K562 (cell line): ENCODE measurements around the gene MOB1B. TPM values are rescaled to one million over a fixed set of nuclear protein-coding genes. Genes with fewer than 3 reads are reported as not detected.
"Not testable (repeated sequence)": the region's sequence is repeated elsewhere in the genome, so short reads cannot be mapped to it uniquely, and the experiment has no call there.

ENCODE experiments used
- ATAC-seq: fragments of 200-7000 bp; cut with Tn5 transposase; 3 replicates; pipeline ENCODE4 v1.9.1; 2020; ENCODE audit warnings: moderate library complexity
- BruUV-seq: library from RNA; stranded (reverse); fragments of 400-500 nt; replicated peaks from 2 replicates; lab custom pipeline; 2021; lab: Mats Ljungman, UMichigan
- CTCF ChIA-PET: fragments of 300-600 bp; formaldehyde crosslinking; extraction: SDS; loops from one replicate; lab custom pipeline; 2021; ENCODE audit warnings: low intra/inter-chr PET ratio; lab: Yijun Ruan, JAX
- POLR2A ChIA-PET: fragments of 300-600, 350-650 bp; sonication (Branson Sonifier 250); formaldehyde crosslinking; extraction: SDS; loops from one replicate; lab custom pipeline; 2021; ENCODE audit warnings: antibody characterized with exemption, inconsistent platforms; lab: Yijun Ruan, JAX
- DNase-seq, 4 experiments: peaks; one replicate each; pipeline versions ENCODE4 v3.0.0 to v3.0.0-alpha.2; 2011 to 2018; ENCODE audit warnings: low spot score in 3 of 4, mixed read lengths in 3 of 4; ENCODE audit errors: extremely low read depth in 1 of 4
- FAIRE-seq: peaks from 2 replicates; lab custom pipeline; 2011; peaks lifted over from hg19 to GRCh38; lab: Jason Lieb, UNC
- H2AFZ ChIP-seq: 2 replicates; pipeline ENCODE4 v1.6.0; 2011; ENCODE audit warnings: low read depth, low read length, control low read depth, inconsistent platforms
- H3K27ac ChIP-seq: fragments of 200-600 bp; 3 replicates; pipeline ENCODE4 v1.8.0; 2011; ENCODE audit warnings: low read depth, mild to moderate bottlenecking, control low read depth, inconsistent platforms, low read length, moderate library complexity, mixed read lengths; ENCODE audit errors: extremely low read depth
- H3K27me3 ChIP-seq, 2 experiments: fragments of 300-600 bp in 1 of 2; 2 replicates in 1 of 2; 3 replicates in 1 of 2; pipeline versions ENCODE4 v1.6.0 to v1.8.0; 2011; ENCODE audit warnings: inconsistent platforms in 2 of 2, low read length in 2 of 2, mild to moderate bottlenecking in 1 of 2, mixed read lengths in 1 of 2, moderate library complexity in 1 of 2; ENCODE audit not compliant: control insufficient read depth in 2 of 2, insufficient read depth in 2 of 2
- H3K36me3 ChIP-seq: fragments of 300-600 bp; 3 replicates; pipeline ENCODE4 v1.8.0; 2011; ENCODE audit warnings: mild to moderate bottlenecking, low read length, inconsistent platforms; ENCODE audit not compliant: control insufficient read depth, insufficient read depth
- H3K4me1 ChIP-seq, 2 experiments: fragments of 200-600 bp in 1 of 2; replicated peaks in 1 of 2; 2 replicates in 1 of 2; 3 replicates in 1 of 2; pipeline versions ENCODE4 v1.5.1 to v1.8.0; 2011; ENCODE audit warnings: inconsistent platforms in 2 of 2, low read length in 2 of 2, mild to moderate bottlenecking in 1 of 2, mixed read lengths in 1 of 2, moderate library complexity in 1 of 2; ENCODE audit not compliant: control insufficient read depth in 2 of 2, insufficient read depth in 2 of 2
- H3K4me2 ChIP-seq: 2 replicates; pipeline ENCODE4 v1.6.1; 2011; ENCODE audit warnings: low read length, control low read depth, inconsistent platforms, mixed read lengths; ENCODE audit not compliant: insufficient read depth
- H3K4me3 ChIP-seq: fragments of 200-600 bp; sonication (generic), shearing (Covaris generic); 2 replicates; pipeline ENCODE4 v1.5.1; 2016; ENCODE audit warnings: control low read depth, inconsistent platforms
- H3K79me2 ChIP-seq: fragments of 200-600 bp; 3 replicates; pipeline ENCODE4 v1.8.0; 2011; ENCODE audit warnings: low read length, inconsistent platforms; ENCODE audit not compliant: control insufficient read depth, insufficient read depth
- H3K9ac ChIP-seq, 2 experiments: 2 replicates each; pipeline versions ENCODE4 v1.6.0 to v1.6.1; 2011; ENCODE audit warnings: low read depth in 2 of 2, low read length in 2 of 2, control low read depth in 1 of 2, inconsistent platforms in 1 of 2, mild to moderate bottlenecking in 1 of 2, mixed read lengths in 1 of 2; ENCODE audit not compliant: insufficient read depth in 1 of 2
- H3K9me1 ChIP-seq: one replicate; pipeline ENCODE4 v1.6.0; 2011; ENCODE audit warnings: inconsistent platforms, mild to moderate bottlenecking, low read length, moderate library complexity; ENCODE audit not compliant: control insufficient read depth, insufficient read depth
- H3K9me3 ChIP-seq: replicated peaks from 2 replicates; pipeline ENCODE4 v1.5.1; 2011; ENCODE audit warnings: low read depth, low read length, inconsistent platforms; ENCODE audit not compliant: control insufficient read depth, insufficient read depth
- H4K20me1 ChIP-seq: replicated peaks from 2 replicates; pipeline ENCODE4 v1.6.1; 2011; ENCODE audit warnings: low read length, inconsistent platforms, mixed read lengths; ENCODE audit not compliant: control insufficient read depth, insufficient read depth
- C11orf30 ChIP-seq: fragments of 450-650 bp; IDR thresholded peaks from 2 replicates; pipeline ENCODE4 v1.6.1; 2016; ENCODE audit warnings: low read depth, mild to moderate bottlenecking
- POLR2AphosphoS2 ChIP-seq: IDR thresholded peaks from 2 replicates; pipeline ENCODE4 v1.6.1; 2012; ENCODE audit warnings: low read length, improper control_type of control experiment
- SRSF3 ChIP-seq: fragments of 200-400 bp; formaldehyde crosslinking; IDR thresholded peaks from 2 replicates; pipeline ENCODE4 v1.6.1; 2016; ENCODE audit warnings: mild to moderate bottlenecking, low read length, moderate library complexity; ENCODE audit not compliant: insufficient read depth
- ZNF311 ChIP-seq: fragments of 250-450 bp; sonication (Bioruptor Pico); IDR thresholded peaks from 2 replicates; pipeline ENCODE4 v1.4.0; 2020; ENCODE audit warnings: mild to moderate bottlenecking, moderate library complexity
- ZNF316 ChIP-seq: fragments of 450-650 bp; IDR thresholded peaks from 2 replicates; pipeline ENCODE4 v1.6.1; 2016
- WGBS: fragments of 100-300 bp; shearing (Covaris generic); methylation state at CpG from one replicate; pipeline ENCODE4 v1.1.6; 2016; ENCODE audit warnings: low coverage, mixed read lengths; ENCODE audit not compliant: insufficient coverage; ENCODE audit errors: missing lambda C conversion rate; 5-methylcytosine and 5-hydroxymethylcytosine counted together
- in situ Hi-C: fragments of 300-500 bp; cut with MboI; formaldehyde crosslinking; loops from 4 replicates; pipeline ENCODE4 v1.15.0; 2018; ENCODE audit warnings: inconsistent platforms, mixed read lengths
- intact Hi-C: fragments of 100-400 bp; cut with micrococcal nuclease; formaldehyde crosslinking; loops from 2 replicates; pipeline ENCODE4 v1.14.2; 2022
- polyA plus RNA-seq, 8 experiments: library from polyadenylated mRNA; depleted of rRNA in 4 of 8; stranded (reverse) in 5 of 8; unstranded in 3 of 8; fragments of >200 nt; fragmentation: Nextera tagmentation in 2 of 8; fragmentation: Illumina TruSeq in 1 of 8; extraction: Ambion mirVana in 2 of 8; extraction: Trizol in 1 of 8; gene quantifications; 2 replicates each; pipeline versions ENCODE4 v1.2.1 to v1.2.3, GENCODE V29; 2011 to 2014; ENCODE audit warnings: inconsistent platforms in 1 of 8, missing spikeins in 1 of 8
- total RNA-seq, 7 experiments: library from RNA; depleted of rRNA in 6 of 7; stranded (reverse); fragments of >200 nt in 6 of 7; fragmentation: Illumina TruSeq in 2 of 7; extraction: Trizol in 2 of 7; gene quantifications; 2 replicates each; pipeline versions ENCODE4 v1.2.1 to v1.2.3, GENCODE V29; 2011 to 2021; ENCODE audit warnings: low replicate concordance in 1 of 7

MOB1B gene
- total and polyA plus RNA-seq, 9 of the 15 experiments (the other 6 are each of a cell fraction or from before 2014, with no cell fraction given), result 8.4 to 37.8 (median 19.0) TPM

- FAIRE-seq, result no peak
- POLR2A ChIA-PET, result no interaction called here
- Histone ChIP-seq H3K79me2 (no peaks in the 10 kb centered on the region), H3K9me3 (no peaks in the 10 kb centered on the region), H4K20me1 (no peaks in the 10 kb centered on the region), H3K9ac (no peak overlapping the region), H3K36me3 (no peaks in the 10 kb centered on the region), H3K4me3 (no peak overlapping the region)
- no peak for ATAC-seq
- CTCF ChIA-PET, result no interaction called here
- BruUV-seq, result no TSS peak
- peak; percentile 65 for TF ChIP-seq ZNF316
- TF ChIP-seq ZNF311 (CRISPR knock-in tag), result no peak
- TF ChIP-seq C11orf30, result peak; percentile 48
- TF ChIP-seq POLR2AphosphoS2, result no peak
- no peak for TF ChIP-seq SRSF3
- TF ChIP-seq, all 486 proteins: peak for 2
- no peak for DNase-seq
- H3K4me1 ChIP-seq, result peaks cover 0 to 3% of the 10 kb centered on the region in 2 experiments; a peak in 2 of 5 replicates
- no peaks in the 10 kb centered on the region for H3K9me1 ChIP-seq
- H3K27ac ChIP-seq, result no peak overlapping the region
- H3K27me3 ChIP-seq, result no peaks in the 10 kb centered on the region
- 38% methylated on average over 5 of the region's 5 CpGs for WGBS
- no peak overlapping the region for H3K4me2 ChIP-seq
- intact Hi-C loops, result no loop called here
- H2AFZ ChIP-seq, result peak overlapping the region; percentile 49
- in situ Hi-C loops, result no loop called here
Observed at GRCh38 chr4:70895811-70896491, 6.2 kb upstream of the MOB1B start.

GRCh38 chr4:70898581-70898980 lies 3.6 kb upstream of the MOB1B start:
- ATAC-seq, POLR2A ChIA-PET, BruUV-seq, FAIRE-seq, H4K20me1 ChIP-seq, intact Hi-C loops, H3K4me2 ChIP-seq, CTCF ChIA-PET, H3K9me3 ChIP-seq, H3K27ac ChIP-seq, H3K9me1 ChIP-seq, H3K36me3 ChIP-seq, H3K9ac ChIP-seq, H2AFZ ChIP-seq, DNase-seq, H3K4me3 ChIP-seq, H3K27me3 ChIP-seq, in situ Hi-C loops: not testable (repeated sequence)
- Histone ChIP-seq H3K4me1 (peaks cover 4 to 11% of the 10 kb centered on the region in 2 experiments; a peak in 4 of 5 replicates), H3K79me2 (peaks cover 17% of the 10 kb centered on the region)
- WGBS, result 79% methylated on average over 6 of the region's 6 CpGs
